Keratinocyte (primary cell): ENCODE measurements around the gene PRRG1. TPM values are rescaled to one million over a fixed set of nuclear protein-coding genes. Genes with fewer than 3 reads are reported as not detected.

ENCODE experiments used
- DNase-seq: peaks from one replicate; pipeline ENCODE4 v3.0.0-alpha.2; 2011; ENCODE audit warnings: low read depth, missing footprints, low spot score
- FAIRE-seq: peaks from 2 replicates; lab custom pipeline; 2011; peaks lifted over from hg19 to GRCh38; lab: Jason Lieb, UNC
- H2AFZ ChIP-seq: 2 replicates; pipeline ENCODE4 v1.6.0; 2012; ENCODE audit warnings: low read length, control low read depth, inconsistent platforms; ENCODE audit not compliant: control insufficient read depth
- H3K27ac ChIP-seq: 2 replicates; pipeline ENCODE4 v1.5.1; 2011; ENCODE audit warnings: low read length; ENCODE audit not compliant: control insufficient read depth, insufficient read depth
- H3K27me3 ChIP-seq: 3 replicates; pipeline ENCODE4 v1.6.0; 2011; ENCODE audit warnings: low read length; ENCODE audit not compliant: control insufficient read depth, insufficient read depth; ENCODE audit errors: extremely low read depth
- H3K36me3 ChIP-seq, 2 experiments: 2 replicates in 1 of 2; 3 replicates in 1 of 2; pipeline ENCODE4 v1.5.1; 2011; ENCODE audit warnings: low read length in 2 of 2, mild to moderate bottlenecking in 1 of 2; ENCODE audit not compliant: control insufficient read depth in 2 of 2, insufficient read depth in 2 of 2; ENCODE audit errors: extremely low read depth in 1 of 2
- H3K4me1 ChIP-seq: 3 replicates; pipeline ENCODE4 v1.5.1; 2011; ENCODE audit warnings: low read length; ENCODE audit not compliant: control insufficient read depth, insufficient read depth; ENCODE audit errors: extremely low read depth
- H3K4me2 ChIP-seq: 3 replicates; pipeline ENCODE4 v1.6.0; 2011; ENCODE audit warnings: low read depth, low read length; ENCODE audit not compliant: control insufficient read depth, insufficient read depth; ENCODE audit errors: extremely low read depth
- H3K4me3 ChIP-seq, 3 experiments: fragments of 200-600 bp in 1 of 3; sonication (generic) in 1 of 3; 2 replicates in 2 of 3; 3 replicates in 1 of 3; pipeline ENCODE4 v1.5.1; 2011 to 2016; ENCODE audit warnings: low read length in 3 of 3, mild to moderate bottlenecking in 3 of 3, control low read depth in 2 of 3, inconsistent platforms in 1 of 3, low read depth in 1 of 3, mixed read lengths in 1 of 3, mixed run types in 1 of 3, moderate library complexity in 1 of 3; ENCODE audit not compliant: control insufficient read depth in 2 of 3, insufficient read depth in 2 of 3; ENCODE audit errors: extremely low read depth in 1 of 3
- H3K79me2 ChIP-seq: 2 replicates; pipeline ENCODE4 v1.6.0; 2012; ENCODE audit warnings: low read length; ENCODE audit not compliant: control insufficient read depth, insufficient read depth
- H3K9ac ChIP-seq: 3 replicates; pipeline ENCODE4 v1.6.0; 2011; ENCODE audit warnings: low read length; ENCODE audit not compliant: control insufficient read depth, insufficient read depth; ENCODE audit errors: extremely low read depth
- H3K9me1 ChIP-seq: 3 replicates; pipeline ENCODE4 v1.6.0; 2011; ENCODE audit warnings: low read length; ENCODE audit not compliant: control insufficient read depth, insufficient read depth; ENCODE audit errors: extremely low read depth
- H3K9me3 ChIP-seq: 2 replicates; pipeline ENCODE4 v1.5.1; 2012; ENCODE audit warnings: low read depth, low read length; ENCODE audit not compliant: control insufficient read depth
- H4K20me1 ChIP-seq: 3 replicates; pipeline ENCODE4 v1.6.0; 2011; ENCODE audit warnings: low read length; ENCODE audit not compliant: control insufficient read depth, insufficient read depth; ENCODE audit errors: extremely low read depth
- CTCF ChIP-seq, 3 experiments: IDR thresholded peaks in 1 of 3; conservative IDR thresholded peaks in 1 of 3; optimal IDR thresholded peaks in 1 of 3; 2 replicates in 2 of 3; 3 replicates in 1 of 3; pipeline versions ENCODE3 to v1.5.1; 2011; ENCODE audit warnings: low read length in 3 of 3, mild to moderate bottlenecking in 3 of 3, moderate library complexity in 2 of 3, control low read depth in 1 of 3, inconsistent platforms in 1 of 3; ENCODE audit not compliant: insufficient read depth in 2 of 3; ENCODE audit errors: extremely low read depth in 1 of 3
- EZH2 ChIP-seq: IDR thresholded peaks from one replicate; pipeline ENCODE4 v1.6.1; 2012; ENCODE audit warnings: inconsistent platforms, mild to moderate bottlenecking, low read length, moderate library complexity
- dilution Hi-C: fragments of 300-500 bp; cut with MboI; formaldehyde crosslinking; loops from one replicate; pipeline ENCODE4 v1.7.0; 2020; ENCODE audit warnings: low sequenced_read_pairs; ENCODE audit not compliant: extremely low pct_ligation_motif_present
- polyA plus RNA-seq, 5 experiments: library from polyadenylated mRNA; depleted of rRNA in 3 of 5; stranded (reverse) in 3 of 5; stranded (forward) in 1 of 5; unstranded in 1 of 5; fragments of >200 nt; gene quantifications; 1 replicate in 1 of 5; 2 replicates in 3 of 5; 3 replicates in 1 of 5; pipeline versions ENCODE4 v1.2.1 to v1.2.3, GENCODE V29; 2011 to 2012; ENCODE audit warnings: missing spikeins in 2 of 5, low read depth in 1 of 5, low replicate concordance in 1 of 5

The PRRG1 gene
- polyA plus RNA-seq, 1 donor (not counting 4 experiments of a cell fraction or from before 2014, with no cell fraction given) = 29.2 TPM

DNA sequence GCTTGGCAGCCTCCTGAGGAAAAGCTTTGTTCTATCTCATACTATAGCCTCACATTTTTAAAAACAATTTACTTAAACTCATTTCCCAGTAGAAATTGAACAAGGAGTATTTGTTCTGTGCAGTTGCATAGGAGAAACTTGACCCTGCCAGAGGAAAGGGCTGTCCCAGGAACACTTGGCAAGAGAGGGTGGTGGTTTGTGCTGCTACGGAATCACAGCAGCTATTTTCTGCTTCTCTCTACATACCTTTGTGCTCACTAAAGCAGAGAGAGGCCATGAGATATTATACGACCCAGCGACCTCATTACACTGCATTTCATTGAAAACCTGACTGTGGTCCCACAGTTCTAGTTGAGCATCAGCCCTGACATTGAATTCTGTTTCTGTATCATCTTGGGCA lies 139.2 kb downstream of the PRRG1 start:
- DNase-seq = no peak

DNA sequence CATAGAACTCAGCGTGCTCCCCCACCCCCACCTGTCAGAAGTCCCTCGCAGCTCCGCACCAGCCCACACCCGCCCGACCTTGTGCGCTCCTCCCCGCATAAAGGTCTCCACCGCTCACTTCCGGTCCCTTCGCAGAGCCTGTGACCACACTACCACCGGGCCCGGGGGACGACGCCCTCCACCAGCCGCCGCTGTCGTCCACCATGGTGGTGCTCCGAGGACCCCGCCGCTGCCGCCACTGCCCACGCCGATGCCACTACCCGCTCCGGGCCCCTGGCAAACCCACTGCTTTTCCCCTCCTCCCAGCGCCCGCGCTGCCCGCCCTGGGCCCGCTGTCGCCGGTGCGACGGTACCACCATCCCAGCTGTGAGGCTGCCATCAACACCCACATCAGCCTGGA lies 142.5 kb downstream of the PRRG1 start:
- FAIRE-seq = no peak
- no peaks in the 10 kb centered on the region for H3K9me1 ChIP-seq
- no peak overlapping the region for H3K4me3 ChIP-seq
- H3K4me1 ChIP-seq = no peaks in the 10 kb centered on the region
- no peak overlapping the region for H3K27ac ChIP-seq
- no peak overlapping the region for H3K9ac ChIP-seq
- H3K4me2 ChIP-seq = no peak overlapping the region
- dilution Hi-C loops = no loop called here
- TF ChIP-seq EZH2 = no peak
- TF ChIP-seq CTCF (optimal IDR thresholded peaks at IDR 0.05 in 1 of 3, IDR thresholded peaks at IDR 0.05 in 1 of 3, conservative IDR thresholded peaks at IDR 0.05 in 1 of 3; ENCODE audit: extremely low read depth in 1 of 3, insufficient read depth in 2 of 3, low read length in 3 of 3) = no peak
- no peaks in the 10 kb centered on the region for H3K27me3 ChIP-seq
- no peaks in the 10 kb centered on the region for H3K9me3 ChIP-seq
- no peaks in the 10 kb centered on the region for H3K79me2 ChIP-seq
- H4K20me1 ChIP-seq = no peaks in the 10 kb centered on the region
- DNase-seq = no peak
- no peak overlapping the region for H2AFZ ChIP-seq
- H3K36me3 ChIP-seq = no peaks in the 10 kb centered on the region

More for the DNA sequence above, 139.2 kb downstream of the PRRG1 start:
- Histone ChIP-seq H3K9me3 (no peaks in the 10 kb centered on the region), H3K79me2 (no peaks in the 10 kb centered on the region), H3K4me1 (no peaks in the 10 kb centered on the region), H3K9ac (no peak overlapping the region), H4K20me1 (no peaks in the 10 kb centered on the region), H3K27me3 (no peaks in the 10 kb centered on the region), H3K4me2 (no peak overlapping the region), H2AFZ (no peak overlapping the region), H3K36me3 (no peaks in the 10 kb centered on the region), H3K4me3 (no peak overlapping the region), H3K27ac (no peak overlapping the region), H3K9me1 (no peaks in the 10 kb centered on the region)
- dilution Hi-C loops = no loop called here
- TF ChIP-seq EZH2 (no peak), CTCF (optimal IDR thresholded peaks at IDR 0.05 in 1 of 3, IDR thresholded peaks at IDR 0.05 in 1 of 3, conservative IDR thresholded peaks at IDR 0.05 in 1 of 3; ENCODE audit: extremely low read depth in 1 of 3, insufficient read depth in 2 of 3, low read length in 3 of 3) (no peak)
- FAIRE-seq = no peak
